Vagina (tissue), 2 donors: ENCODE data around the gene ARHGAP31.

Source experiments
- POLR2A ChIP-seq, 2 donors: fragments of 450-650 bp; IDR thresholded peaks; one replicate each; pipeline ENCODE4 v1.6.1; 2017; ENCODE audit warnings: antibody characterized with exemption in 2 of 2, mild to moderate bottlenecking in 2 of 2, moderate library complexity in 2 of 2
- TF ChIP-seq, protein P1 (sequence below), 3 experiments: fragments of 450-650 bp in 2 of 3; fragments of 200-600 bp in 1 of 3; sonication (generic) in 1 of 3; IDR thresholded peaks; one replicate each; pipeline ENCODE4 v1.5.1; 2017 to 2019; ENCODE audit warnings: antibody characterized with exemption in 3 of 3, mild to moderate bottlenecking in 2 of 3, moderate library complexity in 2 of 3

DNA sequence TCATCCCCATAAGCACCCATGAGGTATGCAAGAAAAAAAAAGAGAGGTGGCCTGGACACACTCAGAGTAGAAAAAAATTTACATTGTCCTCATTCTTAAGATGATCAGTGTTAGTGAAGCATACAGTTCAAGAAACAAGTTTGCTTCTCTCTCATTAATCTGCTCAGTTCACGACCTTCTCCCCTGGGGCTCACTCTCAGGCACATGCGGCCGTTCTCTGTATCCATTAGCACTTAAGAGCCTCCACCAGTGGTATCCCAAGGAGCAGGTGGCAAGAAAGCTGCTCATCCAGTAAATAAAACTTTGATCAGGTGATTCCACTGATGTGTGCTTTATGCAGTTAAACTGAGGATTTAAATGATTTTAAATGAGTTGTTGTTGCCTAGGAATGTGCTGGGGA lies 57.4 kb downstream of the ARHGAP31 start:
- TF ChIP-seq, protein P1, sequence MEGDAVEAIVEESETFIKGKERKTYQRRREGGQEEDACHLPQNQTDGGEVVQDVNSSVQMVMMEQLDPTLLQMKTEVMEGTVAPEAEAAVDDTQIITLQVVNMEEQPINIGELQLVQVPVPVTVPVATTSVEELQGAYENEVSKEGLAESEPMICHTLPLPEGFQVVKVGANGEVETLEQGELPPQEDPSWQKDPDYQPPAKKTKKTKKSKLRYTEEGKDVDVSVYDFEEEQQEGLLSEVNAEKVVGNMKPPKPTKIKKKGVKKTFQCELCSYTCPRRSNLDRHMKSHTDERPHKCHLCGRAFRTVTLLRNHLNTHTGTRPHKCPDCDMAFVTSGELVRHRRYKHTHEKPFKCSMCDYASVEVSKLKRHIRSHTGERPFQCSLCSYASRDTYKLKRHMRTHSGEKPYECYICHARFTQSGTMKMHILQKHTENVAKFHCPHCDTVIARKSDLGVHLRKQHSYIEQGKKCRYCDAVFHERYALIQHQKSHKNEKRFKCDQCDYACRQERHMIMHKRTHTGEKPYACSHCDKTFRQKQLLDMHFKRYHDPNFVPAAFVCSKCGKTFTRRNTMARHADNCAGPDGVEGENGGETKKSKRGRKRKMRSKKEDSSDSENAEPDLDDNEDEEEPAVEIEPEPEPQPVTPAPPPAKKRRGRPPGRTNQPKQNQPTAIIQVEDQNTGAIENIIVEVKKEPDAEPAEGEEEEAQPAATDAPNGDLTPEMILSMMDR (IDR thresholded peaks at IDR 0.05) = no peak
- no peak for TF ChIP-seq POLR2A (IDR thresholded peaks at IDR 0.05)
